Keratinocyte (primary cell): ENCODE data around the gene CASZ1. TPM values are rescaled to one million over a fixed set of nuclear protein-coding genes. Genes with fewer than 3 reads are reported as not detected.
A peak's percentile ranks its signal among the peaks of the same experiment; 100 is the strongest.

Source experiments
- DNase-seq: peaks from one replicate; pipeline ENCODE4 v3.0.0-alpha.2; 2011; ENCODE audit warnings: low read depth, missing footprints, low spot score
- FAIRE-seq: peaks from 2 replicates; lab custom pipeline; 2011; peaks lifted over from hg19 to GRCh38; lab: Jason Lieb, UNC
- H2AFZ ChIP-seq: 2 replicates; pipeline ENCODE4 v1.6.0; 2012; ENCODE audit warnings: low read length, control low read depth, inconsistent platforms; ENCODE audit not compliant: control insufficient read depth
- H3K27ac ChIP-seq: 2 replicates; pipeline ENCODE4 v1.5.1; 2011; ENCODE audit warnings: low read length; ENCODE audit not compliant: control insufficient read depth, insufficient read depth
- H3K27me3 ChIP-seq: 3 replicates; pipeline ENCODE4 v1.6.0; 2011; ENCODE audit warnings: low read length; ENCODE audit not compliant: control insufficient read depth, insufficient read depth; ENCODE audit errors: extremely low read depth
- H3K36me3 ChIP-seq, 2 experiments: 2 replicates in 1 of 2; 3 replicates in 1 of 2; pipeline ENCODE4 v1.5.1; 2011; ENCODE audit warnings: low read length in 2 of 2, mild to moderate bottlenecking in 1 of 2; ENCODE audit not compliant: control insufficient read depth in 2 of 2, insufficient read depth in 2 of 2; ENCODE audit errors: extremely low read depth in 1 of 2
- H3K4me1 ChIP-seq: 3 replicates; pipeline ENCODE4 v1.5.1; 2011; ENCODE audit warnings: low read length; ENCODE audit not compliant: control insufficient read depth, insufficient read depth; ENCODE audit errors: extremely low read depth
- H3K4me2 ChIP-seq: 3 replicates; pipeline ENCODE4 v1.6.0; 2011; ENCODE audit warnings: low read depth, low read length; ENCODE audit not compliant: control insufficient read depth, insufficient read depth; ENCODE audit errors: extremely low read depth
- H3K4me3 ChIP-seq, 3 experiments: fragments of 200-600 bp in 1 of 3; sonication (generic) in 1 of 3; 2 replicates in 2 of 3; 3 replicates in 1 of 3; pipeline ENCODE4 v1.5.1; 2011 to 2016; ENCODE audit warnings: low read length in 3 of 3, mild to moderate bottlenecking in 3 of 3, control low read depth in 2 of 3, inconsistent platforms in 1 of 3, low read depth in 1 of 3, mixed read lengths in 1 of 3, mixed run types in 1 of 3, moderate library complexity in 1 of 3; ENCODE audit not compliant: control insufficient read depth in 2 of 3, insufficient read depth in 2 of 3; ENCODE audit errors: extremely low read depth in 1 of 3
- H3K79me2 ChIP-seq: 2 replicates; pipeline ENCODE4 v1.6.0; 2012; ENCODE audit warnings: low read length; ENCODE audit not compliant: control insufficient read depth, insufficient read depth
- H3K9ac ChIP-seq: 3 replicates; pipeline ENCODE4 v1.6.0; 2011; ENCODE audit warnings: low read length; ENCODE audit not compliant: control insufficient read depth, insufficient read depth; ENCODE audit errors: extremely low read depth
- H3K9me1 ChIP-seq: 3 replicates; pipeline ENCODE4 v1.6.0; 2011; ENCODE audit warnings: low read length; ENCODE audit not compliant: control insufficient read depth, insufficient read depth; ENCODE audit errors: extremely low read depth
- H3K9me3 ChIP-seq: 2 replicates; pipeline ENCODE4 v1.5.1; 2012; ENCODE audit warnings: low read depth, low read length; ENCODE audit not compliant: control insufficient read depth
- H4K20me1 ChIP-seq: 3 replicates; pipeline ENCODE4 v1.6.0; 2011; ENCODE audit warnings: low read length; ENCODE audit not compliant: control insufficient read depth, insufficient read depth; ENCODE audit errors: extremely low read depth
- EZH2 ChIP-seq: IDR thresholded peaks from one replicate; pipeline ENCODE4 v1.6.1; 2012; ENCODE audit warnings: inconsistent platforms, mild to moderate bottlenecking, low read length, moderate library complexity
- dilution Hi-C: fragments of 300-500 bp; cut with MboI; formaldehyde crosslinking; loops from one replicate; pipeline ENCODE4 v1.7.0; 2020; ENCODE audit warnings: low sequenced_read_pairs; ENCODE audit not compliant: extremely low pct_ligation_motif_present
- polyA plus RNA-seq, 5 experiments: library from polyadenylated mRNA; depleted of rRNA in 3 of 5; stranded (reverse) in 3 of 5; stranded (forward) in 1 of 5; unstranded in 1 of 5; fragments of >200 nt; gene quantifications; 1 replicate in 1 of 5; 2 replicates in 3 of 5; 3 replicates in 1 of 5; pipeline versions ENCODE4 v1.2.1 to v1.2.3, GENCODE V29; 2011 to 2012; ENCODE audit warnings: missing spikeins in 2 of 5, low read depth in 1 of 5, low replicate concordance in 1 of 5
- TF ChIP-seq, protein P1 (sequence below), 3 experiments: IDR thresholded peaks in 1 of 3; conservative IDR thresholded peaks in 1 of 3; optimal IDR thresholded peaks in 1 of 3; 2 replicates in 2 of 3; 3 replicates in 1 of 3; pipeline versions ENCODE3 to v1.5.1; 2011; ENCODE audit warnings: low read length in 3 of 3, mild to moderate bottlenecking in 3 of 3, moderate library complexity in 2 of 3, control low read depth in 1 of 3, inconsistent platforms in 1 of 3; ENCODE audit not compliant: insufficient read depth in 2 of 3; ENCODE audit errors: extremely low read depth in 1 of 3

Gene CASZ1
- polyA plus RNA-seq, 1 donor (not counting 4 experiments of a cell fraction or from before 2014, with no cell fraction given): 2.8 TPM

DNA sequence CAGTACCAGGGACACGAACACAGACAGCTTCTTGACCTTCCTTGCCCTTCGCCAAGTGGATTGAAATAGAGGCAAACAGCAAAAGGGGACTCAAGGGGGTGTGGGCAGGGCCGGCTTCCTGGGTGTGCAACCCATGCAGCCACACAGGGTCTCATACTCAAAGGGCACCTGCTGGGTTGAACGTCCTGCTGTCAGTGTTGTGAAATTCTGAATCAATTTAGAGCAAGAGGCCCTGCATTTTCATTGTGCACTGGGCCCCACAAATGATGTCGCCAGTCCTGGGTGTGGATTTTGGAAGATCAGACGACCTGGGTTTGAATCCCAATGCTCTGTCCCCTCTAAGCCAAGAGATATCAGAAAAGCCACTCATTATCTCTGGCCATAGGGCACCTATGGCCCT, 51.1 kb downstream of the CASZ1 start:
- no peaks in the 10 kb centered on the region for H3K9me3 ChIP-seq
- no peak overlapping the region for H3K4me2 ChIP-seq
- FAIRE-seq (no peak), DNase-seq (no peak)
- H3K4me1 ChIP-seq: peaks cover 14% of the 10 kb centered on the region
- dilution Hi-C loops: no loop called here
- H4K20me1 ChIP-seq: no peaks in the 10 kb centered on the region
- H3K36me3 ChIP-seq: peaks cover 0 to 1% of the 10 kb centered on the region in 2 experiments
- no peak overlapping the region for H3K9ac ChIP-seq
- no peaks in the 10 kb centered on the region for H3K79me2 ChIP-seq
- H2AFZ ChIP-seq: no peak overlapping the region
- H3K27ac ChIP-seq: no peak overlapping the region
- H3K4me3 ChIP-seq: no peak overlapping the region
- H3K9me1 ChIP-seq: no peaks in the 10 kb centered on the region
- no peaks in the 10 kb centered on the region for H3K27me3 ChIP-seq
- TF ChIP-seq EZH2: no peak

DNA sequence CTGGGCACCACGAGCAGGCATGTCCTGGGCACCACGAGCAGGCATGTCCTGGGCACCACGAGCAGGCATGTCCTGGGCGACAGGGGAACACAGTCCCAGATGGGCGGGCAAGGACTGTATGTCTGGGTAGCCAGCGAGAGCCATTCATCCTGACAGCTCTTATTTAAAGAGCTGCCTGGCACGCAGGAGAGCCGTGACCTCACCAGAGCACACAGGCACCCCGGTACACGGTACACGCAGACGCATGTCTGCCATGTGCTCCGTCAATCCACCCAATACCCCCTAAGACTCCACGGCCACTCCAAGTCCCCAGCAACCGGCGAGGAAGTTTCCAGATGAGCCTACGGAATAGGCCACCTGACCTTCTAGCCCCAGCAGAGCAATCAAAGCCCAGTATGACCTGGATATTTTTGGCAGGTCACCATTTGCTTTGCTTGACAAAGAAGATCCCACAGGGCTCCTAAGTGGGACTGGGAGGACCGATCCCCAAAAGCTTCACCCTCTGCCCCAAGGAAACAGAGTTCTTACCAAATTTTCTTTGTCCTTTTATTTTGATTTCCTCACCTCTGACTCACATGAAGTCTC, 51.7 kb downstream of the CASZ1 start:
- Histone ChIP-seq H3K36me3 (peaks cover 0 to 1% of the 10 kb centered on the region in 2 experiments), H3K27me3 (no peaks in the 10 kb centered on the region), H3K9me3 (no peaks in the 10 kb centered on the region), H3K9ac (no peak overlapping the region), H3K9me1 (no peaks in the 10 kb centered on the region), H3K27ac (no peak overlapping the region), H2AFZ (peak overlapping the region; percentile 58), H3K4me3 (no peak overlapping the region), H3K79me2 (no peaks in the 10 kb centered on the region), H3K4me1 (peaks cover 14% of the 10 kb centered on the region), H4K20me1 (no peaks in the 10 kb centered on the region), H3K4me2 (no peak overlapping the region)
- dilution Hi-C loops: no loop called here
- DNase-seq (no peak), FAIRE-seq (peak; percentile 76)
- no peak for TF ChIP-seq EZH2

DNA sequence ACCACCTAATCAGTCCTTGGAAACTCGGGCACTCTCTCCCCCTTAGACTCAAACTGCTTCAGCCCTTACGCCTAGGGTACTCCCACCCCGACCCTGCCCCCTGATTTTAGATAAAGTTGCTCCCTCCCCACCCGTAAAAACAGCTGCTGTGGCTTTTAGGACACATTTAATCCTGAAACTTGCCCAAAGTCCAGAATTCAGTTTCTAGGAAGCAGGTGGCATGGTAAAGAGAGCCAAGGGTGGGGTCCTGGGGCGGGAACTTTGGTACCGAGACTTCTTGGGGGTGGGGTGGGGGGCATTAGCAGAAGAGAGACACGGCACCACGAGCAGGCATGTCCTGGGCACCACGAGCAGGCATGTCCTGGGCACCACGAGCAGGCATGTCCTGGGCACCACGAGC, 52.4 kb downstream of the CASZ1 start:
- Histone ChIP-seq H3K9me3 (no peaks in the 10 kb centered on the region), H3K9ac (no peak overlapping the region), H2AFZ (no peak overlapping the region), H3K27me3 (no peaks in the 10 kb centered on the region), H3K4me3 (no peak overlapping the region), H3K4me1 (peaks cover 14% of the 10 kb centered on the region), H4K20me1 (no peaks in the 10 kb centered on the region), H3K4me2 (no peak overlapping the region), H3K36me3 (peaks cover 0 to 1% of the 10 kb centered on the region in 2 experiments), H3K9me1 (no peaks in the 10 kb centered on the region), H3K79me2 (no peaks in the 10 kb centered on the region), H3K27ac (no peak overlapping the region)
- TF ChIP-seq, protein P1, sequence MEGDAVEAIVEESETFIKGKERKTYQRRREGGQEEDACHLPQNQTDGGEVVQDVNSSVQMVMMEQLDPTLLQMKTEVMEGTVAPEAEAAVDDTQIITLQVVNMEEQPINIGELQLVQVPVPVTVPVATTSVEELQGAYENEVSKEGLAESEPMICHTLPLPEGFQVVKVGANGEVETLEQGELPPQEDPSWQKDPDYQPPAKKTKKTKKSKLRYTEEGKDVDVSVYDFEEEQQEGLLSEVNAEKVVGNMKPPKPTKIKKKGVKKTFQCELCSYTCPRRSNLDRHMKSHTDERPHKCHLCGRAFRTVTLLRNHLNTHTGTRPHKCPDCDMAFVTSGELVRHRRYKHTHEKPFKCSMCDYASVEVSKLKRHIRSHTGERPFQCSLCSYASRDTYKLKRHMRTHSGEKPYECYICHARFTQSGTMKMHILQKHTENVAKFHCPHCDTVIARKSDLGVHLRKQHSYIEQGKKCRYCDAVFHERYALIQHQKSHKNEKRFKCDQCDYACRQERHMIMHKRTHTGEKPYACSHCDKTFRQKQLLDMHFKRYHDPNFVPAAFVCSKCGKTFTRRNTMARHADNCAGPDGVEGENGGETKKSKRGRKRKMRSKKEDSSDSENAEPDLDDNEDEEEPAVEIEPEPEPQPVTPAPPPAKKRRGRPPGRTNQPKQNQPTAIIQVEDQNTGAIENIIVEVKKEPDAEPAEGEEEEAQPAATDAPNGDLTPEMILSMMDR (optimal IDR thresholded peaks at IDR 0.05 in 1 of 3, IDR thresholded peaks at IDR 0.05 in 1 of 3, conservative IDR thresholded peaks at IDR 0.05 in 1 of 3; ENCODE audit: extremely low read depth in 1 of 3, insufficient read depth in 2 of 3, low read length in 3 of 3): no peak
- TF ChIP-seq EZH2: no peak
- dilution Hi-C loops: no loop called here
- no peak for DNase-seq
- no peak for FAIRE-seq
